Mucosa of stomach (tissue), 1 donor: ENCODE results near the gene ZNF598.

ENCODE experiments used
- H3K27me3 ChIP-seq: one replicate; pipeline ENCODE4 v1.7.0; 2013; ENCODE audit warnings: mild to moderate bottlenecking, low read length; ENCODE audit not compliant: control insufficient read depth, insufficient read depth
- H3K36me3 ChIP-seq: one replicate; pipeline ENCODE4 v1.7.0; 2013; ENCODE audit warnings: low read length; ENCODE audit not compliant: control insufficient read depth, insufficient read depth
- H3K4me1 ChIP-seq: one replicate; pipeline ENCODE4 v1.7.0; 2013; ENCODE audit warnings: mild to moderate bottlenecking, low read length; ENCODE audit not compliant: control insufficient read depth, insufficient read depth
- H3K4me3 ChIP-seq: one replicate; pipeline ENCODE4 v1.7.0; 2013; ENCODE audit warnings: low read length
- H3K9ac ChIP-seq: one replicate; pipeline ENCODE4 v1.7.0; 2013; ENCODE audit warnings: mild to moderate bottlenecking, low read length, moderate library complexity
- H3K9me3 ChIP-seq: one replicate; pipeline ENCODE4 v1.7.0; 2013; ENCODE audit warnings: mild to moderate bottlenecking, low read length, moderate library complexity; ENCODE audit not compliant: control insufficient read depth
- donor health status: Pancreatic carcinoma.

ZNF598 gene

GRCh38 chr16:1998852-1999801 is 10.5 kb downstream of the ZNF598 start:
- peaks cover 5% of the 10 kb centered on the region for H3K36me3 ChIP-seq
- H3K9ac ChIP-seq = no peak overlapping the region
- no peaks in the 10 kb centered on the region for H3K27me3 ChIP-seq

DNA sequence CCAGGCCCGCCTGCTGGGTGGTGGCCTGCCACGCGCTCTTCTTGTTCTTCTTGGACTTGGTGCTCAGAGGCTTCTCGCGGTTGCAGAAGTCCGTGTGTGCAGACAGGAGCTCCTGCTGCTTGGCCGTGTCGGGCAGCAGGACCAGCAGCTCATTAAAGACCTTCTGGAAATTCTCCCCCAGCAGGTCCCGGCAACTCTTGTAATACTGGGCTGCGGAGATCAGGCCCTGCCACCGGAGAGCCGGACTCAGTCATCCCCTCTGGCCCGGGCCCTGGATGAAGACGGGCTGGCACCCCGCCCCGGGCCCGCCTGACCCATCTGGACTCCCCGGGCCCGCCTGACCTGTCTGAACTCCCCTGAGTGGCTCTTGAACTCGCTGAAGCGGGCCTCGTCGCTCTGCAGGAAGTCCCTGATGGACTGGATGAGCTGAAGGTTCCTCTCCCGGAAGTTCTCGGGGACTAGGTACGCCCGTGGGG is 11.2 kb downstream of the ZNF598 start:
- H3K9ac ChIP-seq = no peak overlapping the region
- no peaks in the 10 kb centered on the region for H3K27me3 ChIP-seq
- H3K9me3 ChIP-seq = no peaks in the 10 kb centered on the region
- H3K4me3 ChIP-seq = no peak overlapping the region
- H3K4me1 ChIP-seq = peaks cover under 1% of the 10 kb centered on the region
- peaks cover 3% of the 10 kb centered on the region for H3K36me3 ChIP-seq

More at GRCh38 chr16:1998852-1999801, 10.5 kb downstream of the ZNF598 start:
- Histone ChIP-seq H3K4me1 (peaks cover 8% of the 10 kb centered on the region), H3K4me3 (no peak overlapping the region), H3K9me3 (no peaks in the 10 kb centered on the region)

GRCh38 chr16:1997494-1998359 is 11.9 kb downstream of the ZNF598 start:
- Histone ChIP-seq H3K4me1 (no peaks in the 10 kb centered on the region), H3K9ac (no peak overlapping the region), H3K9me3 (no peaks in the 10 kb centered on the region), H3K27me3 (no peaks in the 10 kb centered on the region), H3K4me3 (no peak overlapping the region), H3K36me3 (no peaks in the 10 kb centered on the region)

- no peak overlapping the region for H3K4me3 ChIP-seq
- no peaks in the 10 kb centered on the region for H3K36me3 ChIP-seq
- peaks cover 25% of the 10 kb centered on the region for H3K4me1 ChIP-seq
Observed at GRCh38 chr16:1993731-1994131, 15.9 kb downstream of the ZNF598 start.

DNA sequence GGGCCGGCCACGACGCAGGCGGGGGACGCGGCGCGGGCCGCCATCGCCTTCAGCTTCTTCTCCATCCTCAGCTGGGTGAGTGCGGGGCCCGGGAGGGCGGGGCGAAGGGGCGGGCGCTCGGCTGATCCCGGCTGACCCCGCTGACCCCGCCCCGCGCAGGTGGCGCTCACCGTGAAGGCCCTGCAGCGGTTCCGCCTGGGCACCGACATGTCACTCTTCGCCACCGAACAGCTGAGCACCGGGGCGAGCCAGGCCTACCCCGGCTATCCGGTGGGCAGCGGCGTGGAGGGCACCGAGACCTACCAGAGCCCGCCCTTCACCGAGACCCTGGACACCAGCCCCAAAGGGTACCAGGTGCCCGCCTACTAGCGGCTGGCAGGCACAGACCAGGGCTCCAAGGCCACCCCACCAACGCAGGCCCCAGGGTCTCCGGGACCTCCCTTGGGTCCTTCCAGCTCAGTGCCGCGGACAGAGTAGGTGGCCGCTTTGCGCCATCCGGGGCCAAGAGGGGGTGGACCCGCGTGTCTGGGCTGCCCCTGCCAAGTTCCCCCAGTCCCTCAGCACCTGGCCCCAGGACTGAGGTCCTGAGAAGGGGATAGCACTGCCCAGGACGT is 16.8 kb downstream of the ZNF598 start:
- Histone ChIP-seq H3K9ac (no peak overlapping the region), H3K36me3 (no peaks in the 10 kb centered on the region), H3K27me3 (peaks cover 34% of the 10 kb centered on the region), H3K4me1 (peaks cover 25% of the 10 kb centered on the region), H3K4me3 (no peak overlapping the region), H3K9me3 (no peaks in the 10 kb centered on the region)

More at GRCh38 chr16:1993731-1994131, 15.9 kb downstream of the ZNF598 start:
- H3K27me3 ChIP-seq = peaks cover 25% of the 10 kb centered on the region
- no peaks in the 10 kb centered on the region for H3K9me3 ChIP-seq
- H3K9ac ChIP-seq = no peak overlapping the region

GRCh38 chr16:1991948-1992703 is 17.5 kb downstream of the ZNF598 start:
- peaks cover 35% of the 10 kb centered on the region for H3K27me3 ChIP-seq
- no peaks in the 10 kb centered on the region for H3K9me3 ChIP-seq
- H3K4me1 ChIP-seq = peaks cover 25% of the 10 kb centered on the region
- no peak overlapping the region for H3K4me3 ChIP-seq
- H3K36me3 ChIP-seq = no peaks in the 10 kb centered on the region
- no peak overlapping the region for H3K9ac ChIP-seq

- no peaks in the 10 kb centered on the region for H3K36me3 ChIP-seq
- no peak overlapping the region for H3K9ac ChIP-seq
- H3K4me1 ChIP-seq = peaks cover 25% of the 10 kb centered on the region
- no peak overlapping the region for H3K4me3 ChIP-seq
- no peaks in the 10 kb centered on the region for H3K9me3 ChIP-seq
- H3K27me3 ChIP-seq = peaks cover 35% of the 10 kb centered on the region
Observed at GRCh38 chr16:1991588-1991947, 18.1 kb downstream of the ZNF598 start.

GRCh38 chr16:1991135-1991551 is 18.5 kb downstream of the ZNF598 start:
- Histone ChIP-seq H3K27me3 (peaks cover 37% of the 10 kb centered on the region), H3K9me3 (no peaks in the 10 kb centered on the region), H3K36me3 (no peaks in the 10 kb centered on the region), H3K9ac (no peak overlapping the region), H3K4me1 (peaks cover 25% of the 10 kb centered on the region), H3K4me3 (no peak overlapping the region)

- H3K9me3 ChIP-seq = no peaks in the 10 kb centered on the region
- H3K4me3 ChIP-seq = no peak overlapping the region
- H3K9ac ChIP-seq = peak overlapping the region; percentile 33
- peaks cover 39% of the 10 kb centered on the region for H3K27me3 ChIP-seq
- H3K4me1 ChIP-seq = peaks cover 31% of the 10 kb centered on the region
- no peaks in the 10 kb centered on the region for H3K36me3 ChIP-seq
Observed at GRCh38 chr16:1990351-1991134, 19.1 kb downstream of the ZNF598 start.

- Histone ChIP-seq H3K36me3 (no peaks in the 10 kb centered on the region), H3K9me3 (no peaks in the 10 kb centered on the region), H3K27me3 (peaks cover 39% of the 10 kb centered on the region), H3K9ac (no peak overlapping the region), H3K4me1 (peaks cover 36% of the 10 kb centered on the region), H3K4me3 (no peak overlapping the region)
Observed at GRCh38 chr16:1990101-1990350, 19.6 kb downstream of the ZNF598 start.
